HepG2 (cell line): Measurements from ENCODE around the gene FAM120B. TPM values are rescaled to one million over a fixed set of nuclear protein-coding genes. Genes with fewer than 3 reads are reported as not detected.
A peak's percentile ranks its signal among the peaks of the same experiment; 100 is the strongest.

Experiments
- ATAC-seq: fragments of 200-7000 bp; cut with Tn5 transposase; 3 replicates; pipeline ENCODE4 v1.9.1; 2020; ENCODE audit warnings: mild to moderate bottlenecking, moderate library complexity
- BruUV-seq: library from RNA; stranded (reverse); fragments of 400-500 nt; replicated peaks from 2 replicates; lab custom pipeline; 2021; lab: Mats Ljungman, UMichigan
- CTCF ChIA-PET: fragments of 300-600 bp; formaldehyde crosslinking; extraction: SDS; loops from one replicate; lab custom pipeline; 2021; ENCODE audit warnings: low total read pairs, inconsistent platforms, low intra/inter-chr PET ratio; lab: Yijun Ruan, JAX
- POLR2A ChIA-PET: fragments of 350-600 bp; sonication (Branson Sonifier 250); formaldehyde crosslinking; loops from one replicate; lab custom pipeline; 2020; ENCODE audit warnings: antibody characterized with exemption, inconsistent platforms; lab: Yijun Ruan, JAX
- DNase-seq: peaks from one replicate; pipeline ENCODE4 v3.0.0-alpha.2; 2015; ENCODE audit warnings: low spot score
- FAIRE-seq: peaks from 3 replicates; lab custom pipeline; 2011; peaks lifted over from hg19 to GRCh38; lab: Jason Lieb, UNC
- H2AFZ ChIP-seq: one replicate; pipeline ENCODE4 v1.6.1; 2011; ENCODE audit warnings: low read length, inconsistent platforms
- H3K27ac ChIP-seq: fragments of 300-600 bp; 3 replicates; pipeline ENCODE4 v1.8.0; 2011; ENCODE audit warnings: mixed run types, mild to moderate bottlenecking, mixed read lengths, low read length, inconsistent platforms; ENCODE audit not compliant: insufficient read depth; ENCODE audit errors: extremely low read length
- H3K27me3 ChIP-seq, 2 experiments: fragments of 200-600 bp in 1 of 2; 2 replicates in 1 of 2; 3 replicates in 1 of 2; pipeline versions ENCODE4 v1.6.0 to v1.8.0; 2011; ENCODE audit warnings: low read length in 2 of 2, mild to moderate bottlenecking in 2 of 2, moderate library complexity in 2 of 2, inconsistent platforms in 1 of 2; ENCODE audit not compliant: insufficient read depth in 2 of 2, control insufficient read depth in 1 of 2
- H3K36me3 ChIP-seq, 2 experiments: fragments of 200-600 bp in 1 of 2; replicated peaks in 1 of 2; 2 replicates in 1 of 2; 3 replicates in 1 of 2; pipeline versions ENCODE4 v1.5.1 to v1.8.0; 2011; ENCODE audit warnings: low read length in 2 of 2, inconsistent platforms in 1 of 2; ENCODE audit not compliant: insufficient read depth in 2 of 2, control insufficient read depth in 1 of 2
- H3K4me1 ChIP-seq: 2 replicates; pipeline ENCODE4 v1.5.1; 2012; ENCODE audit warnings: low read length, inconsistent platforms; ENCODE audit not compliant: insufficient read depth
- H3K4me2 ChIP-seq: 2 replicates; pipeline ENCODE4 v1.6.0; 2011; ENCODE audit warnings: low read depth, low read length, inconsistent platforms
- H3K4me3 ChIP-seq, 3 experiments: fragments of 200-600 bp in 1 of 3; sonication (generic), shearing (Covaris generic) in 1 of 3; replicated peaks in 1 of 3; 2 replicates each; pipeline ENCODE4 v1.5.1; 2011 to 2016; ENCODE audit warnings: low read length in 3 of 3, inconsistent platforms in 2 of 3, low read depth in 2 of 3, mild to moderate bottlenecking in 2 of 3, control low read depth in 1 of 3, mixed read lengths in 1 of 3; ENCODE audit not compliant: insufficient read depth in 1 of 3
- H3K79me2 ChIP-seq: one replicate; pipeline ENCODE4 v1.6.1; 2011; ENCODE audit warnings: low read length, inconsistent platforms; ENCODE audit not compliant: insufficient read depth
- H3K9ac ChIP-seq: 2 replicates; pipeline ENCODE4 v1.6.0; 2011; ENCODE audit warnings: mild to moderate bottlenecking, low read depth, low read length, inconsistent platforms; ENCODE audit not compliant: insufficient read depth
- H3K9me3 ChIP-seq: 2 replicates; pipeline ENCODE4 v1.5.1; 2012; ENCODE audit warnings: mild to moderate bottlenecking, low read length
- H4K20me1 ChIP-seq: 2 replicates; pipeline ENCODE4 v1.6.0; 2011; ENCODE audit warnings: inconsistent platforms, mild to moderate bottlenecking, low read length, moderate library complexity; ENCODE audit not compliant: insufficient read depth
- CREM ChIP-seq, 2 experiments: sonication (generic) in 1 of 2; formaldehyde crosslinking in 1 of 2; IDR thresholded peaks; 2 replicates each; pipeline versions ENCODE4 v1.4.0 to v1.6.1; 2016 to 2020; ENCODE audit warnings: antibody characterized with exemption in 1 of 2, mild to moderate bottlenecking in 1 of 2, missing genetic modification reagents in 1 of 2
- IKZF5 ChIP-seq: IDR thresholded peaks from 2 replicates; pipeline ENCODE4 v1.6.1; 2018; ENCODE audit warnings: missing genetic modification reagents, mild to moderate bottlenecking, missing compliant biosample characterization
- KLF11 ChIP-seq: IDR thresholded peaks from 2 replicates; pipeline ENCODE4 v1.6.1; 2016; ENCODE audit warnings: missing compliant biosample characterization
- NR2F1 ChIP-seq, 2 experiments: fragments of 450-650 bp in 1 of 2; formaldehyde crosslinking in 1 of 2; IDR thresholded peaks; 2 replicates each; pipeline versions ENCODE4 v1.5.0 to v1.6.1; 2016 to 2020; ENCODE audit warnings: mild to moderate bottlenecking in 1 of 2, missing compliant biosample characterization in 1 of 2, missing genetic modification reagents in 1 of 2, moderate library complexity in 1 of 2
- RFXAP ChIP-seq: sonication (generic); formaldehyde crosslinking; IDR thresholded peaks from 2 replicates; pipeline ENCODE4 v1.4.0; 2020; ENCODE audit warnings: missing genetic modification reagents, borderline replicate concordance
- SOX6 ChIP-seq, 2 experiments: fragments of 450-650 bp in 1 of 2; sonication (generic) in 1 of 2; formaldehyde crosslinking in 1 of 2; IDR thresholded peaks; 2 replicates each; pipeline versions ENCODE4 v1.4.0 to v1.6.1; 2017 to 2020; ENCODE audit warnings: antibody characterized with exemption in 1 of 2, mild to moderate bottlenecking in 1 of 2, missing genetic modification reagents in 1 of 2
- ZNF281 ChIP-seq: sonication (generic); formaldehyde crosslinking; IDR thresholded peaks from 2 replicates; pipeline ENCODE4 v1.4.0; 2020; ENCODE audit warnings: missing genetic modification reagents, borderline replicate concordance
- ZNF607 ChIP-seq: sonication (generic); formaldehyde crosslinking; IDR thresholded peaks from 2 replicates; pipeline ENCODE4 v1.5.1; 2020; ENCODE audit warnings: missing genetic modification reagents, mild to moderate bottlenecking, borderline replicate concordance
- ZNF644 ChIP-seq: IDR thresholded peaks from 2 replicates; pipeline ENCODE4 v1.6.1; 2016; ENCODE audit warnings: low read depth
- ZNF761 ChIP-seq: sonication (generic); formaldehyde crosslinking; conservative IDR thresholded peaks from 2 replicates; pipeline ENCODE4 v1.4.0; 2020; ENCODE audit warnings: mild to moderate bottlenecking, missing genetic modification reagents
- WGBS: methylation state at CpG from one replicate; pipeline ENCODE4 v1.1.6; 2017; ENCODE audit warnings: low lambda C conversion rate; 5-methylcytosine and 5-hydroxymethylcytosine counted together
- in situ Hi-C: cut with HindIII; loops from 2 replicates; pipeline ENCODE4 v1.10.0; 2017; ENCODE audit warnings: low pct_unique_long_range_greater_than_20kb; ENCODE audit not compliant: extremely low pct_ligation_motif_present
- intact Hi-C: fragments of 100-400 bp; cut with micrococcal nuclease; formaldehyde crosslinking; loops from one replicate; pipeline ENCODE4 v1.10.0; 2022; ENCODE audit not compliant: unreplicated experiment
- polyA plus RNA-seq, 8 experiments: library from polyadenylated mRNA; depleted of rRNA in 3 of 8; stranded (reverse) in 7 of 8; unstranded in 1 of 8; fragments of >200 nt; fragmentation: Illumina TruSeq in 4 of 8; extraction: Trizol in 4 of 8; gene quantifications; 2 replicates each; pipeline versions ENCODE4 v1.2.1 to v1.2.3, GENCODE V29; 2011 to 2016; ENCODE audit warnings: low read depth in 4 of 8, missing spikeins in 1 of 8, mixed read lengths in 1 of 8; ENCODE audit not compliant: insufficient read depth in 1 of 8
- total RNA-seq, 5 experiments: library from RNA; depleted of rRNA; stranded (reverse); fragments of >200 nt; fragmentation: Illumina TruSeq; extraction: Trizol; gene quantifications; 2 replicates each; pipeline ENCODE4 v1.2.3, GENCODE V29; 2016; ENCODE audit warnings: low read depth in 1 of 5

The FAM120B gene
- total and polyA plus RNA-seq, 2 of the 13 experiments (the other 11 are each of a cell fraction or from before 2014, with no cell fraction given), result 9.2 to 10.7 TPM

DNA sequence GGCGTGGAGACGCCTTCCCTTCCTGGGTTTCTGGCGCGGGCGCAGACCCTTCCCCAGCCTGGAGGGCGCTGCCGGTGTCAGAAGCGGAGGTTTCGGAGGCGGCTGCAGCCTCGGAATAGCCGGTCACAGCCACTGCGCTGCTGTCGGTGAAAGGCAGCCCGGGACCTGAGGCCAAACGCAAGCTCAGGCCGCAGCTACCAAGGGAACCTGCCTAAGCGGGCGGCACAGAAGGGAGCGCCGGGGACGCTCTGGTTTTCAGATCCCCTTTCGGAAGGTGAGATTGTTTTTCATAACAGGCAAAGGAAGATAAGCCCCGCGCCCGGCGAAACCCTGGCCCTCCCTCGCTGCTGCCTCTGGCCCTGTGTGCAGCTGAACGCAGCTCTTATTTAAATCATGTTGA is 116.5 kb downstream of the FAM120B start:
- Histone ChIP-seq H4K20me1 (no peaks in the 10 kb centered on the region), H3K4me1 (peaks cover 12% of the 10 kb centered on the region), H3K9ac (no peak overlapping the region), H3K36me3 (no peaks in the 10 kb centered on the region), H3K27me3 (peaks cover 1 to 34% of the 10 kb centered on the region in 2 experiments; a peak in 4 of 5 replicates), H3K79me2 (no peaks in the 10 kb centered on the region), H2AFZ (no peak overlapping the region), H3K9me3 (no peaks in the 10 kb centered on the region), H3K4me3 (no peak overlapping the region), H3K27ac (no peak overlapping the region), H3K4me2 (no peak overlapping the region)
- POLR2A ChIA-PET, result no interaction called here
- CTCF ChIA-PET, result no interaction called here
- in situ Hi-C loops (no loop called here), intact Hi-C loops (loop anchor here (10.0 kb wide), 1 partner anchor 118 kb away; the partner anchor contains the start of gene FAM120B)
- TF ChIP-seq CREM (IDR thresholded peaks at IDR 0.05), result no peak
- TF ChIP-seq CREM (CRISPR knock-in tag; IDR thresholded peaks at IDR 0.05), result no peak
- TF ChIP-seq KLF11 (CRISPR knock-in tag), result no peak
- no peak for TF ChIP-seq ZNF761 (CRISPR knock-in tag)
- WGBS, result 89% methylated on average over 29 of the region's 29 CpGs
- FAIRE-seq (no peak), ATAC-seq (no peak), DNase-seq (no peak)
- BruUV-seq, result no TSS peak

- in situ Hi-C loops (no loop called here), intact Hi-C loops (loop anchor here (10.0 kb wide), 1 partner anchor 119 kb away; the partner anchor contains the start of gene FAM120B)
- peak; percentile 62 for ATAC-seq
- Histone ChIP-seq H3K9me3 (no peaks in the 10 kb centered on the region), H3K9ac (no peak overlapping the region), H3K4me1 (peaks cover 12% of the 10 kb centered on the region), H3K27ac (no peak overlapping the region), H3K27me3 (peaks cover 1 to 32% of the 10 kb centered on the region in 2 experiments; a peak in 4 of 5 replicates), H3K4me2 (peak overlapping the region; percentile 43), H3K36me3 (no peaks in the 10 kb centered on the region), H3K79me2 (no peaks in the 10 kb centered on the region), H4K20me1 (no peaks in the 10 kb centered on the region), H3K4me3 (0 out of 6 replicates have a peak overlapping the region, but pooled peaks of 1 of the 3 experiments have one; percentile 8), H2AFZ (no peak overlapping the region)
- DNase-seq, result peak; percentile 20
- 29% methylated on average over 19 of the region's 19 CpGs for WGBS
- BruUV-seq, result no TSS peak
- ChIA-PET POLR2A (no interaction called here), CTCF (no interaction called here)
- no peak for FAIRE-seq
- TF ChIP-seq RFXAP (CRISPR knock-in tag) (no peak), ZNF607 (CRISPR knock-in tag) (no peak), ZNF281 (CRISPR knock-in tag) (no peak), ZNF644 (CRISPR knock-in tag) (peak; percentile 25; the same call in 1 of the 2 replicates), SOX6 (IDR thresholded peaks at IDR 0.05) (no peak), SOX6 (CRISPR knock-in tag; IDR thresholded peaks at IDR 0.05) (peak; percentile 46), IKZF5 (CRISPR knock-in tag) (peak; percentile 47; the same call in 1 of the 2 replicates), NR2F1 (CRISPR knock-in tag; IDR thresholded peaks at IDR 0.05) (peak; percentile 26 to 62; a peak in 2 of 4 replicates)
Observed at GRCh38 chr6:170423814-170424603, 117.5 kb downstream of the FAM120B start.
